Neutrophil (primary cell): ENCODE data around the gene FCRL5.

Experiments used
- H3K27ac ChIP-seq: fragments of 200-600 bp; sonication (generic); 2 replicates; pipeline ENCODE4 v1.5.1; 2016; ENCODE audit warnings: mild to moderate bottlenecking, moderate library complexity
- H3K27me3 ChIP-seq: fragments of 200-600 bp; sonication (generic); 2 replicates; pipeline ENCODE4 v1.6.0; 2016; ENCODE audit warnings: mild to moderate bottlenecking
- H3K36me3 ChIP-seq: fragments of 200-600 bp; sonication (generic); 2 replicates; pipeline ENCODE4 v1.5.1; 2017
- H3K4me1 ChIP-seq, 2 experiments: fragments of 200-600 bp in 1 of 2; sonication (generic) in 1 of 2; 1 replicate in 1 of 2; 2 replicates in 1 of 2; pipeline versions ENCODE4 v1.5.1 to v1.6.1; 2013 to 2016; ENCODE audit warnings: low read depth in 1 of 2, low read length in 1 of 2, mild to moderate bottlenecking in 1 of 2, moderate library complexity in 1 of 2; ENCODE audit not compliant: control insufficient read depth in 1 of 2, insufficient read depth in 1 of 2
- H3K4me3 ChIP-seq, 2 experiments: fragments of 200-600 bp in 1 of 2; sonication (generic) in 1 of 2; 1 replicate in 1 of 2; 2 replicates in 1 of 2; pipeline ENCODE4 v1.5.1; 2013 to 2016; ENCODE audit warnings: low read depth in 1 of 2, low read length in 1 of 2, mild to moderate bottlenecking in 1 of 2, moderate library complexity in 1 of 2
- H3K9me3 ChIP-seq: fragments of 200-600 bp; sonication (generic); 2 replicates; pipeline ENCODE4 v1.5.1; 2016
- TF ChIP-seq, protein P1 (sequence below): fragments of 200-600 bp; sonication (generic); IDR thresholded peaks from 2 replicates; pipeline ENCODE4 v1.5.1; 2016; ENCODE audit warnings: antibody characterized with exemption

Gene FCRL5

DNA sequence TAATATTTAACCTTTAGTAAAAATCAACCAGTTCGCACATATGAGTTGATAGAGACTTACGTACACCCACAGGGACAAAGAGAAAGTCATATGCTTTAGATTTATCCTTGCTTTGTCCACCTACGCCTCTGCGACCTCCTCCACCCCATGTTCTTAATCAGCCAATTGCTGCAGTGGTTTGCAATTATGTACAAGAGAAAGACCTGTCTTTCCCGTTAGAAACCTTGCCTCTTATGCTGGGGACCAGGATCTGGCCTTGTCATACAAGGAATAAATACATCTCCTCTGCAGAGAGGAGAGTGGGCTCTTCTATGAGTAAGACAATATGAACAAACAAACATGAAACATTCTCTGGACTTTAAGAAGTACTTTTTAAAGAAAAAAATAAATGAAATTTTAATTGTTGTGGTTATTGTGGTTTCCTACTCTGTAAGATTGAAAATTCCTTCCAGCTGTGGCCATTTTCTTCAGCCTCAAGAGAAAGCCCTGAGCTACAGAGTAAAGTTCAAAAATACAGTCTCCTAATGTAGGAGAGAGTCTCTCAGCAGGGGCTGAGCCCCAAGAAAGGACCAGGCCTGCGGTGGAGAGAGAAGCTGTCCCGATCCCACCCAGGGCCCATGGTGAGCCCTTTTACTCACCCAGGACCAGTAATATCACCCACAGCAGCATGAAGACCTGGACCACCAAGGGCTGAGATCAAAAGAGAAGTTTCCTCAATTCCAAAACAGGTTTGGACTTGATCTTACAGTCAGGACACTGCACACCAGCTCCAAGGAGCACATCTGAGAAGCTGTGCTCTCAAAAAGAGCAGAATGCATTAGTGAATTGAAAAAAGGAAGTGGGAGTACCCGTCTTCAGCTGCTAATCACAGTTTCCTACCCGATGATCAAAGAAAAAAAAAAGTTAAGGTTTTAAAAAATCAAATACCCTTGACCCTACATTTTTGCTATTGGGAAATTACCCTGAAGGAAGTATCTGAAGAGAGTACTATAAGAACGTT lies at the start of gene FCRL5:
Gene FCRL5 (minus strand): TSS at position 822 of the 1,000 bp plus-strand sequence. CDS start 153 bp downstream, at position 669.
- H3K36me3 ChIP-seq = no peaks in the 10 kb centered on the region
- TF ChIP-seq, protein P1, sequence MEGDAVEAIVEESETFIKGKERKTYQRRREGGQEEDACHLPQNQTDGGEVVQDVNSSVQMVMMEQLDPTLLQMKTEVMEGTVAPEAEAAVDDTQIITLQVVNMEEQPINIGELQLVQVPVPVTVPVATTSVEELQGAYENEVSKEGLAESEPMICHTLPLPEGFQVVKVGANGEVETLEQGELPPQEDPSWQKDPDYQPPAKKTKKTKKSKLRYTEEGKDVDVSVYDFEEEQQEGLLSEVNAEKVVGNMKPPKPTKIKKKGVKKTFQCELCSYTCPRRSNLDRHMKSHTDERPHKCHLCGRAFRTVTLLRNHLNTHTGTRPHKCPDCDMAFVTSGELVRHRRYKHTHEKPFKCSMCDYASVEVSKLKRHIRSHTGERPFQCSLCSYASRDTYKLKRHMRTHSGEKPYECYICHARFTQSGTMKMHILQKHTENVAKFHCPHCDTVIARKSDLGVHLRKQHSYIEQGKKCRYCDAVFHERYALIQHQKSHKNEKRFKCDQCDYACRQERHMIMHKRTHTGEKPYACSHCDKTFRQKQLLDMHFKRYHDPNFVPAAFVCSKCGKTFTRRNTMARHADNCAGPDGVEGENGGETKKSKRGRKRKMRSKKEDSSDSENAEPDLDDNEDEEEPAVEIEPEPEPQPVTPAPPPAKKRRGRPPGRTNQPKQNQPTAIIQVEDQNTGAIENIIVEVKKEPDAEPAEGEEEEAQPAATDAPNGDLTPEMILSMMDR = no peak
- H3K4me1 ChIP-seq = no peaks in the 10 kb centered on the region
- H3K27me3 ChIP-seq = peaks cover 7% of the 10 kb centered on the region
- no peaks in the 10 kb centered on the region for H3K9me3 ChIP-seq
- no peak within 1 kb of the TSS for H3K27ac ChIP-seq
- no peak within 1 kb of the TSS for H3K4me3 ChIP-seq

DNA sequence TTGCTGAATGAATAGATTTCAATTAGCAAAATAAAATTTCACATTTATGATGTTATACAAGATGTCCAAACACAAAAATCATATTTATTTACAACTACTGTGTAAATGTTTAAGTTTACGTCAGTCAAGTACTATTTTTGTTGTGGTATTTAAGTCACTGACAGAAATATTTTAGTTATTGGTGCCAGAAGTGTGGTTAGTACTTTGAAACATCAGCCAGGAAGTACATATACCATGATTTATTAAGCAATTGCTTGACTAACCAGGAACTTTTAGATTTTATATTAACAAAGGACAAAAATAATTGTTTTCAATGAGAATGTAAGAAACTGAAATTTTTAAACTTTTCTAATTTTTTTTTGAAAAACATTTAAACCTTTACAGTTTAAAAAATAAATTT lies 47.9 kb upstream of the FCRL5 start:
- no peaks in the 10 kb centered on the region for H3K4me1 ChIP-seq
- no peak overlapping the region for H3K4me3 ChIP-seq
- peaks cover 86% of the 10 kb centered on the region for H3K27me3 ChIP-seq
- TF ChIP-seq, protein P1 = no peak
- H3K27ac ChIP-seq = no peak overlapping the region
- no peaks in the 10 kb centered on the region for H3K36me3 ChIP-seq
- H3K9me3 ChIP-seq = no peaks in the 10 kb centered on the region

DNA sequence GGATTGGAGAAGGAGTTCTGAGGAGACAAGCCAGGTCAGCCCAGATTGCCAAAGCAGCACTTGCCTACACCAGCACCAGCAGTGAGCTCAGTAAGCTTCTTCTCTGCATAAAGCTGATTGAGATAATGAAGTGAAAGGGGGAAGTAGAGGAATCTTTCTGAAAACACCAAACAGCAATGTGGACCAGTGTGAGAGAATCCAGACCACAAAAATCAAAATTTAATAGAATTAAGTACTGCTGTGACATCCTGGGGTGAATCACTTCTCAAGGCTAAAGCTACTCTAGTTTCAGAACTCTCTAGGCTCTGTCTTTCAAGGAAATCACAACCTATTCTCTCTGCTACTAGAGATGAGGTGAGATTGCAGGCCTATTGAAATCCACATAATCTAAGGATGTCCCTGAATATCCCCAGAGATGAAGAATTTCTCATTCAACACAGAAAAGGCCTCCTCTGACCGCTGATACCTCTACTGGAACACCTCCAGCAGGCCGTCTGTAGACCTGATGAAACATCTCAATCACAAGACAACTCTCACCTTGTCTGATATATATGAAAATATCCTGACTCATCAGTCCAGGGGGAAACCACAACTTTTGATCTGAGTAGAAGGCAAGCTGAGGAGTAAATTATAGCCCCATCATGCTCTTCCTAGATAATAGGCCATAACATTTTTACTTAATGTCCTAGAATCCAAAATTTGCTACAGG lies 45.8 kb upstream of the FCRL5 start, which contains the start of gene FCRL4:
Gene FCRL4 (minus strand): TSS at position 127 of the 709 bp plus-strand sequence. CDS start 141 bp downstream, outside the sequence.
- Histone ChIP-seq H3K9me3 (no peaks in the 10 kb centered on the region), H3K36me3 (no peaks in the 10 kb centered on the region), H3K4me3 (no peak within 1 kb of the TSS), H3K4me1 (no peaks in the 10 kb centered on the region), H3K27me3 (peaks cover 82% of the 10 kb centered on the region), H3K27ac (no peak within 1 kb of the TSS)
- TF ChIP-seq, protein P1 = no peak

DNA sequence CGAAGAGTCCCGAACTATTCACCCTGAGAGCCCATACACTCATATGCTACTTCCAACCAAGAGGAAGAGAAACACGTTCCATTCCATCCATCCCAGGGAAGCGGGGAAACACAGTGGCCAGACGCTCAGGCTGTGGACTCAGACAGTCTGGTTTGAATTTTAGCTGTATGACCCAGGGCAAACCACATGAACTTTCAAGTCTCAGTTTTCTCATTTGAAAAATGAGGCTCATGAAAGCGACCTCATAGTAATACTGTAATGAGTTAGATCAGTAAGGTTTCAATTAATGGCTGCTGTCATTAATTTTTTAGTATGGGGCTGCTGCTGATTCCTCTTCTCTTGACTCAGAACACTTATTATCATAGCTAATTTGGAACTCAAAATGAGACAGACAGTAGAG lies 44.1 kb upstream of the FCRL5 start:
- Histone ChIP-seq H3K27ac (no peak overlapping the region), H3K27me3 (peaks cover 71% of the 10 kb centered on the region), H3K4me1 (no peaks in the 10 kb centered on the region), H3K4me3 (no peak overlapping the region), H3K36me3 (no peaks in the 10 kb centered on the region), H3K9me3 (no peaks in the 10 kb centered on the region)
- TF ChIP-seq, protein P1 = no peak

DNA sequence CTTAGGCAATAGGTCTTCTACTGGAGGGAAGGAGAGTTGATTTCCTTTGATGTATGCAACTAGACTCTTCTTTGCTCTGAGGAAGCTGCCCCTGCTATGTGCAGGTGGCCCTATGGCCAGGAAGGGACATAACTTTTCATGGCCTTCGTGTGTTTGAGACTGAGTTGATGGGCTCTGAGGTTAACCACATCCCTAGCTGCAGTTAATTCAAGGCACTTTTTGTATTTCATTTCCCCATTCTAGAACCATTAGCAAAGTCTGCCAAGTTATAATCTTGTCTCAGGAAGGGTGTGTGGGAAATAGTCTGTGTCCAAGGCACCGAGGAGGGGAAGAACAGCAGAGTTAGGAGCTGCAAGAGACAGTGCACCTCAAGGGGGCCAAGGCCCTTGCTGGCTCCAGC lies 43.0 kb upstream of the FCRL5 start:
- H3K4me3 ChIP-seq = no peak overlapping the region
- TF ChIP-seq, protein P1 = no peak
- H3K27me3 ChIP-seq = peaks cover 76% of the 10 kb centered on the region
- H3K9me3 ChIP-seq = no peaks in the 10 kb centered on the region
- no peaks in the 10 kb centered on the region for H3K4me1 ChIP-seq
- H3K36me3 ChIP-seq = no peaks in the 10 kb centered on the region
- no peak overlapping the region for H3K27ac ChIP-seq
